AG08395 (cell line): ENCODE measurements around the gene CTR9.

Source experiments
- DNase-seq: peaks from one replicate; pipeline ENCODE4 v3.0.0; 2012; ENCODE audit warnings: mixed read lengths, low spot score

Gene CTR9

GRCh38 chr11:10742460-10743208 is 8.4 kb upstream of the CTR9 start:
- peak; percentile 53 for DNase-seq

GRCh38 chr11:10743354-10744000 is 7.6 kb upstream of the CTR9 start:
- no peak for DNase-seq

- no peak for DNase-seq
These were observed 6.8 kb upstream of the CTR9 start for GRCh38 chr11:10744206-10744605.

- DNase-seq = no peak
These were observed 4.2 kb upstream of the CTR9 start for GRCh38 chr11:10746871-10747270.

GRCh38 chr11:10747733-10748132 is 3.3 kb upstream of the CTR9 start:
- DNase-seq = no peak

- no peak for DNase-seq
These were observed 1.6 kb upstream of the CTR9 start for GRCh38 chr11:10749476-10749875.

- peak; percentile 7 for DNase-seq
These were observed 515 bp downstream of the CTR9 start for GRCh38 chr11:10751581-10751940.

- no peak for DNase-seq
These were observed 1.0 kb downstream of the CTR9 start for GRCh38 chr11:10752061-10752460.

GRCh38 chr11:10752486-10752885 is 1.4 kb downstream of the CTR9 start:
- DNase-seq = no peak

GRCh38 chr11:10758957-10759356 is 7.9 kb downstream of the CTR9 start:
- no peak for DNase-seq

GRCh38 chr11:10761085-10761698 is 10.1 kb downstream of the CTR9 start:
- no peak for DNase-seq

- DNase-seq = no peak
These were observed 11.1 kb downstream of the CTR9 start for GRCh38 chr11:10762185-10762584.

- DNase-seq = no peak
These were observed 11.9 kb downstream of the CTR9 start for GRCh38 chr11:10762913-10763421.

- no peak for DNase-seq
These were observed 12.7 kb downstream of the CTR9 start for GRCh38 chr11:10763766-10764165.

GRCh38 chr11:10764412-10764811 is 13.4 kb downstream of the CTR9 start:
- no peak for DNase-seq

GRCh38 chr11:10770626-10771254 is 19.7 kb downstream of the CTR9 start:
- DNase-seq = peak; percentile 77

GRCh38 chr11:10771457-10771856 is 20.4 kb downstream of the CTR9 start:
- no peak for DNase-seq

GRCh38 chr11:10774811-10775210 is 23.8 kb downstream of the CTR9 start:
- DNase-seq = no peak

GRCh38 chr11:10777393-10777793 is 26.3 kb downstream of the CTR9 start:
- DNase-seq = no peak

- DNase-seq = peak; percentile 25
These were observed 26.8 kb downstream of the CTR9 start for GRCh38 chr11:10777806-10778205.

- peak; percentile 97 for DNase-seq
These were observed 27.3 kb downstream of the CTR9 start for GRCh38 chr11:10778217-10778970.

- no peak for DNase-seq
These were observed 28.0 kb downstream of the CTR9 start for GRCh38 chr11:10779086-10779485.
